ENCODE results near the gene HEXIM2. TPM values are rescaled to one million over a fixed set of nuclear protein-coding genes. Genes with fewer than 3 reads are reported as not detected.

HEXIM2 gene
- total and polyA plus RNA-seq, 2 of the 13 experiments (the other 11 are each of a cell fraction or from before 2014, with no cell fraction given): 27.1 to 32.4 TPM

GRCh38 chr17:45172541-45173286, 11.0 kb downstream of the HEXIM2 start (continued):
- TF ChIP-seq HDAC1 (CRISPR knock-in tag; IDR thresholded peaks at IDR 0.05): peak; percentile 72
- TF ChIP-seq SMC3 (IDR thresholded peaks at IDR 0.05; ENCODE audit: low read length): peak; percentile 12
- no peak for TF ChIP-seq MLLT10 (CRISPR knock-in tag; IDR thresholded peaks at IDR 0.05)
- TF ChIP-seq ZNF563 (CRISPR knock-in tag; IDR thresholded peaks at IDR 0.05): 0 out of 2 replicates have a peak, but pooled peaks have one; percentile 65
- TF ChIP-seq KDM6A (CRISPR knock-in tag; IDR thresholded peaks at IDR 0.05; ENCODE audit: low read depth): 0 out of 2 replicates have a peak, but pooled peaks have one; percentile 62
- TF ChIP-seq POLR2AphosphoS5 (IDR thresholded peaks at IDR 0.05; ENCODE audit: low read depth, low read length): peak; percentile 73
- TF ChIP-seq THAP11 (CRISPR knock-in tag; IDR thresholded peaks at IDR 0.05): peak; percentile 92
- peak; percentile 77 for TF ChIP-seq ZNF574 (CRISPR knock-in tag; IDR thresholded peaks at IDR 0.05)
- TF ChIP-seq MIER3 (CRISPR knock-in tag; IDR thresholded peaks at IDR 0.05; ENCODE audit: borderline replicate concordance): peak; percentile 62; the same call in 1 of the 2 replicates
- TF ChIP-seq RELA (CRISPR knock-in tag; IDR thresholded peaks at IDR 0.05): peak; percentile 63; the same call in 1 of the 2 replicates
- TF ChIP-seq RXRA (CRISPR knock-in tag; IDR thresholded peaks at IDR 0.05): peak; percentile 86
- TF ChIP-seq REST (IDR thresholded peaks at IDR 0.05; ENCODE audit: borderline replicate concordance in 1 of 2, low read depth in 1 of 2, low read length in 2 of 2): peak in 1 of 2 experiments; percentile 72; a peak in 1 of 4 replicates
- no peak; the same call in 1 of the 2 replicates for TF ChIP-seq ZBTB40 (IDR thresholded peaks at IDR 0.05)
- peak; percentile 7; the same call in 1 of the 2 replicates for TF ChIP-seq ZBTB40 (CRISPR knock-in tag; IDR thresholded peaks at IDR 0.05)
